GM21526 (cell line): ENCODE measurements around the gene KATNB1.
"Not testable (repeated sequence)": the region's sequence is repeated elsewhere in the genome, so short reads cannot be mapped to it uniquely, and the experiment has no call there.

Experiments
- ATAC-seq: cut with Tn5 transposase; IDR thresholded peaks from one replicate; pipeline ENCODE4 v1.9.1; 2021; ENCODE audit warnings: moderate library complexity; ENCODE audit not compliant: unreplicated experiment, low FRiP score

Gene KATNB1

GRCh38 chr16:57786632-57787518, 51.3 kb downstream of the KATNB1 start:
- ATAC-seq = no peak

- ATAC-seq = no peak
Measured at GRCh38 chr16:57787519-57787905, 51.9 kb downstream of the KATNB1 start.

GRCh38 chr16:57788252-57788841, 52.8 kb downstream of the KATNB1 start:
- no peak for ATAC-seq

- ATAC-seq = no peak
Measured at GRCh38 chr16:57788951-57789350, 53.4 kb downstream of the KATNB1 start.

GRCh38 chr16:57791195-57791892, 55.8 kb downstream of the KATNB1 start:
- ATAC-seq = no peak

- ATAC-seq = no peak
Measured at GRCh38 chr16:57791893-57792461, 56.4 kb downstream of the KATNB1 start.

- ATAC-seq = no peak
Measured at GRCh38 chr16:57794849-57795430, 59.4 kb downstream of the KATNB1 start.

GRCh38 chr16:57795431-57795878, 59.9 kb downstream of the KATNB1 start:
- no peak for ATAC-seq

GRCh38 chr16:57796014-57796413, 60.4 kb downstream of the KATNB1 start:
- not testable (repeated sequence) for ATAC-seq

- ATAC-seq = no peak
Measured at GRCh38 chr16:57797216-57797525, 61.6 kb downstream of the KATNB1 start.

- ATAC-seq = no peak
Measured at GRCh38 chr16:57797526-57798266, 62.1 kb downstream of the KATNB1 start.

GRCh38 chr16:57798267-57798810, 62.8 kb downstream of the KATNB1 start:
- ATAC-seq = no peak

- ATAC-seq = no peak
Measured at GRCh38 chr16:57798953-57799599, 63.5 kb downstream of the KATNB1 start.

GRCh38 chr16:57799600-57800199, 64.1 kb downstream of the KATNB1 start:
- ATAC-seq = no peak

GRCh38 chr16:57800200-57801097, 64.9 kb downstream of the KATNB1 start:
- ATAC-seq = no peak

- ATAC-seq = no peak
Measured at GRCh38 chr16:57801098-57801808, 65.7 kb downstream of the KATNB1 start.

- ATAC-seq = no peak
Measured at GRCh38 chr16:57801809-57802340, 66.3 kb downstream of the KATNB1 start.
